GM19328 (cell line): ENCODE results near the gene ANTXR1.

Experiments used
- ATAC-seq: cut with Tn5 transposase; IDR thresholded peaks from one replicate; pipeline ENCODE4 v1.9.1; 2021; ENCODE audit warnings: mild to moderate bottlenecking, moderate library complexity; ENCODE audit not compliant: unreplicated experiment

Gene ANTXR1

DNA sequence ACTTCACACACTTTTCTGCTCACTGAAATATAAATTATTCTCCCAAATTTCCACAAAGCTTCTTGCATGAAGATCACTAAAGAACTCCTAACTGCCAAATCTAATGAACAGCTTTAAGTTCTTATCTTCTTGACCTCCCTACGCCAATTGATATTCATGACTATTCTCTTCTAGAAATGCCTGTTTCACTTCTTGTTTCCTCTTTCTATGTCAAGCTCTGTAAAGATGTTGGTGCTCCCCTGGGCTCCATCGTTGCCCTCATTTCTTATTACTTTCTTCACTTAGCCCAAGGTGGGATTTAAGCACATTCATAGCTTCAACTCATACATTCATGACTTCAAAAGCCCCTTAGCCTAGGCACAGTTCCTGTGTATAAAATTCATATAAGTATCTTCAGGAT lies 9.2 kb upstream of the ANTXR1 start:
- no peak for ATAC-seq

GRCh38 chr2:69007169-69007568 lies 5.8 kb upstream of the ANTXR1 start:
- ATAC-seq: no peak

- no peak for ATAC-seq
Measured at GRCh38 chr2:69007603-69008002, 5.4 kb upstream of the ANTXR1 start.

DNA sequence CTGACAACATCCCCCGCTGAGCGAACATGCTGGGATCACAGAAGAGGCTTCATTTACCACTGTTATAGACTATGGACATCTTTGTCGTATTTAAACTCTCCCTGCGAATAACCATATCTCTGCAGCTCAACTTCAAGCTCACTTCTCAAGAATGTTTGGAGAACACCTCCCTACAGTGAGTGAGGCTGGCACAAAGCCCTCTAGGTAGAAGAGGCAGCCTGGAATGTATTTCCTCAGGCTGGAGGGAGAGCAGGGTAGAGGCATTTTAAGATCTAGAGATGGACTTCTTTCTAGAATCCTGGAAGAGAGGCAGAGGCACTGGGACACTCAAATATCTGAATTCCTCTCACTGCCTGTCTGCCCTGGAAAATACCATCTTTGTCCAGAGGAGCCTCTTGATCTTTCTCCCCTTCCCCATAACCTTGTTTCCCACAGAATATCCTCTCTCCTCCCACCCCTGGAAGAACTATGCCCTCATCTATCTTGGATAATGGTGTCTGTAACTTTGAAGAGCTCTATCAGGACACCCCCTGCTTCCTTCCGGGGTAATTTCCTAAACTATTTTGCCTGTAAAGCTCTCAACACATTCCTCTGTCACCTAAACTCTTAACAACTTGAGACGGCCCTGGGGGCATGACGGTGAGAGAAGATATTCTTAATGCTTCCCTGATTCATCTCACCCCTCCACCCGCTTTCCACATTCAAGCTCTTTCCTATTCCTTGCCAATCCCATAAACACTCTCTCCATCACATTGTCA lies 2.4 kb upstream of the ANTXR1 start:
- no peak for ATAC-seq

GRCh38 chr2:69011611-69012157 lies 1.3 kb upstream of the ANTXR1 start:
- no peak for ATAC-seq

GRCh38 chr2:69012310-69013141 lies 453 bp upstream of the ANTXR1 start:
- no peak for ATAC-seq

- no peak for ATAC-seq
Measured at GRCh38 chr2:69013840-69014821, 1.2 kb downstream of the ANTXR1 start.

- no peak for ATAC-seq
Measured at GRCh38 chr2:69017080-69017479, 4.1 kb downstream of the ANTXR1 start.

- ATAC-seq: no peak
Measured at GRCh38 chr2:69017835-69018234, 4.9 kb downstream of the ANTXR1 start.

- ATAC-seq: no peak
Measured at GRCh38 chr2:69018678-69019095, 5.7 kb downstream of the ANTXR1 start.

DNA sequence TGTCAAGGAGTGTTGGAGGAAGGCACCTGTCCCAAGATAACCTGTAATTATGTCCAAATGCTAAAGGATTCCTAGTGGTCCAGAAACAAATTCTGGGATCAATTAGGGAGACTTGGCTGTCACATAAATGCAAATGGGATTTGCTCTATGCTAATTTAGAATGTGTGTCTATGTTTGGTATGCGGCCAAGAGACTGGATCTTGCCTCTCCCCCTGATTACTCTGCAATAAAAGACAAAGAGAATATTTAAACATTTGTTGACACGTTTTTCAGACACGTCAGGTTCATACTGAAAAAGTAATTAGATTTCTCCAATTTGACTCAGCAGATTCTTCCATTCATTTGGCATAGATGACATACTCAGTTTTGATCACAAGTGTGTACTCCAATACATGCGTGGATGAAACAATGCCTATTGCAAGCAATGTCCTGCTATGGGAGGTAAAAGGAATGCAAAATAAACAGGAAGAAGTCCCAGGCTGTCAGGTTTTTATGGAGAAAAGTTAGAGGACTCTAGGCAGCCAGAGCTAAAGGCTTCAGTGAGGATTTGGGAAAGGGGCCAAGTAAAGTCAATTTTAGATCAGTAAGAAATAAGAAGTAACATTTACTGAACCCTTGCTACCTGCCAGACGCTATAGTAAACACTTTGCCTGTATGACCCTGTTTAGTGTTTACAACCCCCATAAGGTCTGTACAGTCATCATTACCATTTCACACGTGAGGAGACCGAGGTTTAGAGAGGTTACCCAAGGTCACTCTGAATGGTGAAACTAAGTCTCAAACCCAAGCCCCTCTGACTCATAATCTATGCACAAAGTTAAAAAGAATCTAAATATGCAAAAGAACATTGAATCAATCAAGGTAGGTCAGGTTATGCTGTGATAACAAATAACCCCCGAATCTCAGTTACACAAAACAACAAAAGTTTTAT lies 7.8 kb downstream of the ANTXR1 start:
- ATAC-seq: no peak

DNA sequence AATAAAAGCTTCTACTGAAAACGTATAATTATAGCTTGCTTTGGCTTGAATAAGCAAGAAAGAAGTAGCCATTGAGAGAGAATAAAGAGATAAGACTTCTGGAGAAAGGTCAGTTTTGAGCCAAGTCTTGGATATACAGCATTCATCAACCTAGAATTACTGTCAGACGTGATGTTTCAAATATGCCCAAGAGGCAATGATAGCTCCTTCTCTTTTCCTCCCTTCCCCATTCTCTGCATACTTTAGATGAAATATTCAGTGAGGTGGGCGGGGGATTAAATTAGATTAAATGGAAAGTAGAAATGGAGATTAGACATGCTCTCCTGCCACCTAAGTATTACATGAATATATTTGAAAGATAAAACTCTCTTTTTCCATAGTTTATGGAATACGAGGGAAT lies 8.7 kb downstream of the ANTXR1 start:
- no peak for ATAC-seq

DNA sequence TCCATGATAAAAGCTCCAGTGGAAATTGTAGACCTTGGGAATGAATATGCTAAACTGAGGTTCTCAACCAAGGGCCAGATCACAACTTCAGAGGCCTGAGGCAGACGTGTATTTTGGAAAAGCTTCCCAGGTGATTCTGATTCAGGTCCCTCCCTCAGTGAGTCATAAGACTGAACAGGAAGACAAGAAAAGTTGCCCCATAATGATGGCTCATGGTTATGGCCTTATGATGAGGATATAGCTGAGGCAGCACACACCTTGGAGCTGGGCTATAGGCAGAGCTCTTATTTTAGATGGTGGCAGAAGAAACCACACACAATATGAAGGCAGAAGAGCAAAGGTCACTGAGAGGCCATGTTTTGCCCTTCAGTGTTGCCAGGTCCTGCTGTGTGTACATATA lies 9.6 kb downstream of the ANTXR1 start:
- no peak for ATAC-seq

DNA sequence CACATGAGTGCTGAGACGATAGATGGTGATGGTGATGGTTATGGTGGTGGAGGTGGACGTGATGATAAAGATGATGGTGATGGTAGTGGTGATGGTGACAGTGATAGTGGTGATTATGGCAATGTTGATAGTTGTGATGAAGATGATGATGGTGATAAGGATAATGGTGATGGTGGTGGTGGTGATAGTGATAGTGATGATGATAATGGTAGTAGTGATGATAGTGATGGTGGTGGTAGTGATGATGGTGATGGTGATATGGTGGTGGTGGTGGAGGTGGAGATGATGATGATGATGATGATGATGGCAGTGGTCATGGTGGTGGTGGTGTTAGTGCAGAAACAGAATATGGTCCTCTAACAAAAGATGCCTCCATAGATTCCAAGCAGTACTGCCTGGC lies 10.3 kb downstream of the ANTXR1 start:
- ATAC-seq: no peak

GRCh38 chr2:69026026-69026425 lies 13.0 kb downstream of the ANTXR1 start:
- no peak for ATAC-seq

DNA sequence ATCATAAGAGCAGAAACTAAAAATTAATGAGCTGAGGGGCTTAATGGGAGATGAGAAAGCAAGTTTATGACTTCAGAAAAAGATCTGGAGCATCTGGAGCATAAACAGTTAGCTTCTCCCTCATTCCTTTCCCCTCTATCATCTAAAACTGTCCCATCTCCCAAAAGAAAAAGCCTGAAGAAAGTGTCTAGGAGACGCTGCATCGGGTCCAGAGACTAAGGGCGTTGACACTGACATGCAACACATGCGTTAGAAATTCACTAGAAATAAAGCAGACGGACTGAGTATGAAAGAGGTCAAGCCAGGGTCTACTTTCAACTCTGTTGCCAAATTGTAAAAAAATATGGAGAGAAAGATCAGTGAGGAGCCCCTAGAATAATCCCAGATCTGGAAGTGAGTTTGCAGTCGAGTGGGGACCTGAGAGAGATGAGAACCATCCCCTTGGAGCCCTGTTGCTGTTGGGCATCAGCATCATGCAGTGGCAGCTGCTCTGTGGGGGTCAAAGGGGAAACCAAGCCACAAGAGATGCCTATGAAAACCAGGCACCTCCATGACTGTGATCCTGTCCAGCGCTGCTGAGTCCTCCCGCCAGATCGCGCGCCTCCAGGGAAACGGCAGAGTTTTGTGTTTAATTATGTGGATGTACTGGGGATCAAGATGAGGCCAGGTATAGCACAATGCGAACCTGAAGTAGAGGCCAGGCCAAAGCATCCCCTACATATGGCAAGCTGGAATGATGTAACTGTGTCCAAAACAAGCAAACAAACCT lies 13.9 kb downstream of the ANTXR1 start:
- ATAC-seq: no peak

GRCh38 chr2:69030800-69031428 lies 17.9 kb downstream of the ANTXR1 start:
- no peak for ATAC-seq

DNA sequence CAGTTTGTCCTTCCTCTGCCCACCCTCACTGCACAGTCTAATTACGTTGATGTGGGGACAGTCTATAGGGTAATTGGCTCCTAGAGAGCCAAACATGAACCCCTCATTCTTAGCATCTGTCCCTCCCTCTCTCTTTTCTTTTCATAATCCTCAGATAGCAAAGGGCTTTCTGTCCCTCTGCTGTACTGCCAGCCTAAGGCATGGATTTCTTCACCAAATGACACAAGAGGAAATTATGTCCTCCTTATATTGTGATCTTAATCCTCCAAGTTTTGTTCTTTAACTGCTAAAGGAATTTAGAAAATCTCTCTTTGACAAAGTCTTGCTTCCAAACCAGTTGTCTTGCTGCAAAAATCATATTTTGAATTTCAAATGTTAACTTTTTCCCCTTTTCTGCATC lies 18.5 kb downstream of the ANTXR1 start:
- ATAC-seq: no peak

DNA sequence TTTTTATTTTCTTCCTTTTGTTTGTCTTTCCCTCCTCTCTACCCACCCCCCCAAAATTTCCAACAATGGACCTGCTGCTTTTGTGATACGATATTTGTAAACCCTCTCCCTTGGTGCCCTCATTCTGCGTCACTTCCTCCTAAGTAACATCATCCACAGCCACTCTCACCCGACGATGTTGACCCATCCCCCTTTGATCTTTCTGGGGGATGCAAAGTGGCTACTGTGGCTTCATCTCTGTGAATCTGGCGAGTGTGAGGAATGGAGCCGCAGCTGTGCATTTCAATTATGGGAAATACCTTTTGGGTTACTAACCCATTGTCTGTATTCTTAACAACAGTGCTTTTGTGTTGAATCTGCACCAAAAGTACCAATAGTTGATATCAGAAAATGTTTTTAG lies 19.4 kb downstream of the ANTXR1 start:
- no peak for ATAC-seq
